ENCODE results near the gene SPSB1. TPM values are rescaled to one million over a fixed set of nuclear protein-coding genes. Genes with fewer than 3 reads are reported as not detected.
A peak's percentile ranks its signal among the peaks of the same experiment; 100 is the strongest.

Gene SPSB1
- total RNA-seq, 4 donors from 2014 or later: 12.3 to 29.6 (median 20.7) TPM

GRCh38 chr1:9300573-9300972 is 7.9 kb downstream of the SPSB1 start:
- TF ChIP-seq CTCF (IDR thresholded peaks at IDR 0.05) (no peak), POLR2A (IDR thresholded peaks at IDR 0.05) (no peak)
- no peaks in the 10 kb centered on the region for H3K36me3 ChIP-seq
- no peak for DNase-seq
- intact Hi-C loops (cut with DNase I; ENCODE audit: low total_unique reads): no loop called here
- peaks cover 9 to 34% of the 10 kb centered on the region in 2 donors for H3K4me1 ChIP-seq
- H3K27ac ChIP-seq: peak overlapping the region in 1 of 2 donors; percentile 28
- no peak overlapping the region for H3K4me3 ChIP-seq
- no peaks in the 10 kb centered on the region for H3K9me3 ChIP-seq
- no peaks in the 10 kb centered on the region for H3K27me3 ChIP-seq

- peak in 1 of 2 donors; percentile 59 for DNase-seq
- no peak overlapping the region for H3K4me3 ChIP-seq
Observed at GRCh38 chr1:9302745-9303524, 10.2 kb downstream of the SPSB1 start.

GRCh38 chr1:9303916-9304315 is 11.2 kb downstream of the SPSB1 start:
- intact Hi-C loops (cut with DNase I; ENCODE audit: low total_unique reads): no loop called here
- Histone ChIP-seq H3K27ac (peak overlapping the region; percentile 4 to 85), H3K27me3 (no peaks in the 10 kb centered on the region), H3K36me3 (no peaks in the 10 kb centered on the region), H3K4me3 (no peak overlapping the region), H3K9me3 (no peaks in the 10 kb centered on the region), H3K4me1 (peaks cover 9 to 23% of the 10 kb centered on the region in 2 donors)
- TF ChIP-seq POLR2A (IDR thresholded peaks at IDR 0.05) (no peak), CTCF (IDR thresholded peaks at IDR 0.05) (no peak)
- DNase-seq: no peak

More at GRCh38 chr1:9302745-9303524, 10.2 kb downstream of the SPSB1 start:
- TF ChIP-seq CTCF (IDR thresholded peaks at IDR 0.05): no peak
- TF ChIP-seq POLR2A (IDR thresholded peaks at IDR 0.05): no peak
- no peaks in the 10 kb centered on the region for H3K36me3 ChIP-seq
- intact Hi-C loops (cut with DNase I; ENCODE audit: low total_unique reads): no loop called here
- no peaks in the 10 kb centered on the region for H3K9me3 ChIP-seq
- H3K27me3 ChIP-seq: no peaks in the 10 kb centered on the region
- H3K4me1 ChIP-seq: peaks cover 9 to 23% of the 10 kb centered on the region in 2 donors
- H3K27ac ChIP-seq: peak overlapping the region; percentile 61 to 85

- no peak for TF ChIP-seq POLR2A (IDR thresholded peaks at IDR 0.05)
- TF ChIP-seq CTCF (IDR thresholded peaks at IDR 0.05): no peak
- no peaks in the 10 kb centered on the region for H3K36me3 ChIP-seq
- H3K9me3 ChIP-seq: no peaks in the 10 kb centered on the region
- H3K27ac ChIP-seq: peak overlapping the region in 1 of 2 donors; percentile 8
- intact Hi-C loops (cut with DNase I; ENCODE audit: low total_unique reads): no loop called here
- H3K4me3 ChIP-seq: no peak overlapping the region
- H3K4me1 ChIP-seq: peaks cover 9 to 23% of the 10 kb centered on the region in 2 donors
- DNase-seq: no peak
- H3K27me3 ChIP-seq: no peaks in the 10 kb centered on the region
Observed at GRCh38 chr1:9305216-9305615, 12.5 kb downstream of the SPSB1 start.

GRCh38 chr1:9306006-9306405 is 13.3 kb downstream of the SPSB1 start:
- no peak overlapping the region for H3K4me3 ChIP-seq
- TF ChIP-seq CTCF (IDR thresholded peaks at IDR 0.05) (no peak), POLR2A (IDR thresholded peaks at IDR 0.05) (no peak)
- no peaks in the 10 kb centered on the region for H3K9me3 ChIP-seq
- H3K27me3 ChIP-seq: no peaks in the 10 kb centered on the region
- H3K4me1 ChIP-seq: peaks cover 9 to 21% of the 10 kb centered on the region in 2 donors
- H3K36me3 ChIP-seq: no peaks in the 10 kb centered on the region
- H3K27ac ChIP-seq: peak overlapping the region in 1 of 2 donors; percentile 8
- DNase-seq: no peak
- intact Hi-C loops (cut with DNase I; ENCODE audit: low total_unique reads): no loop called here

Measured in uterus (tissue), 4 donors.